Stimulated activated CD4-positive, alpha-beta T cell treated with anti-CD3 and anti-CD28 coated beads, Interleukin-15, amount 100 ng/mL, for 1 hour (primary cell): ENCODE data around the gene SCT.

Source experiments
- DNase-seq, 2 donors: peaks; one replicate each; pipeline ENCODE4 v3.0.0-alpha.2; 2020; ENCODE audit warnings: low read depth in 1 of 2, low spot score in 1 of 2

SCT gene

GRCh38 chr11:611001-611996, 15.7 kb downstream of the SCT start:
- DNase-seq, result no peak

DNA sequence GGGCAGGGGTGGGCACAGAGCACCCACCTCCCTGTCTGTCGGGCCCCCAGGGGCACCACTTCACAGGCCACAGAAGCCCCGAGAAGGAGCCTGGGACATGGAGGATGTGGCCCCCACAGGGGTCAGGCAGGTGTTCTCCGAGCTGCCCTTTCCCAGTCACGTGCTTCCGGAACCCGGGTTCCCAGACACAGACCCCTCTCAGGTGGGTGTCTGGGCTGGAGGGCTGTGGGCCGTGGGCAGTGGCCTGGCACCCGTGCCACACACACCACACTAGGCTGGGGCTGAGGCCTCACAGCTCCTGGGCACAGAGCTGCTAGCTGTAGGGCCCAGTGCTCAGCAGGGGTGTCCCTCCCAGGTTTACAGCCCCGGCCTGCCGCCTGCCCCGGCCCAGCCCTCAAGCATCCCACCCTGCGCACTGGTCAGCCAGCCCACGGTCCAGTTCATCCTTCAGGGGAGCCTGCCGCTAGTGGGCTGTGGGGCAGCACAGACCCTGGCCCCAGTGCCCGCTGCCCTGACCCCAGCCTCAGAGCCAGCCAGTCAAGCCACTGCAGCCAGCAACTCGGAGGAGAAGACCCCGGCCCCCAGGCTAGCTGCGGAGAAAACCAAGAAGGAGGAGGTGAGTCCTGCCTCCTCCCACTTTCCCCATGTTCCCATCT, 16.7 kb downstream of the SCT start:
- no peak for DNase-seq

DNA sequence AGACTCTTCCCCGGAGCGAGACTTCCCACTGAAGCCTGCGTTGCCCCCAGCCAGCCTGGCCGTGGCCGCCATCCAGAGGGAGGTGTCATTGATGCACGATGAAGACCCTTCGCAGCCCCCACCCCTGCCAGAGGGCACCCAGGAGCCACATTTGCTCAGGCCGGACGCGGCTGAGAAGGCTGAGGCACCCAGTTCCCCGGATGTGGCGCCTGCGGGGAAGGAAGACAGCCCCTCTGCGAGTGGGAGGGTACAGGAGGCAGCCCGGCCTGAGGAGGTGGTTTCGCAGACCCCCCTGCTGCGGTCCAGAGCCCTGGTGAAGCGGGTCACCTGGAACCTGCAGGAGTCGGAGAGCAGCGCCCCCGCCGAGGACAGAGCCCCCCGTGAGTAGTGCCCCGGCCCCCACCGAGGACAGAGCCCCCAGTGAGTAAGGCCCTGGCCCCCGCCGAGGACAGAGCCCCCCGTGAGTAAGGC, 17.6 kb downstream of the SCT start:
- no peak for DNase-seq

- DNase-seq, result no peak
These were observed 18.2 kb downstream of the SCT start for GRCh38 chr11:608791-609251.

GRCh38 chr11:607971-608659, 18.9 kb downstream of the SCT start:
- no peak for DNase-seq

DNA sequence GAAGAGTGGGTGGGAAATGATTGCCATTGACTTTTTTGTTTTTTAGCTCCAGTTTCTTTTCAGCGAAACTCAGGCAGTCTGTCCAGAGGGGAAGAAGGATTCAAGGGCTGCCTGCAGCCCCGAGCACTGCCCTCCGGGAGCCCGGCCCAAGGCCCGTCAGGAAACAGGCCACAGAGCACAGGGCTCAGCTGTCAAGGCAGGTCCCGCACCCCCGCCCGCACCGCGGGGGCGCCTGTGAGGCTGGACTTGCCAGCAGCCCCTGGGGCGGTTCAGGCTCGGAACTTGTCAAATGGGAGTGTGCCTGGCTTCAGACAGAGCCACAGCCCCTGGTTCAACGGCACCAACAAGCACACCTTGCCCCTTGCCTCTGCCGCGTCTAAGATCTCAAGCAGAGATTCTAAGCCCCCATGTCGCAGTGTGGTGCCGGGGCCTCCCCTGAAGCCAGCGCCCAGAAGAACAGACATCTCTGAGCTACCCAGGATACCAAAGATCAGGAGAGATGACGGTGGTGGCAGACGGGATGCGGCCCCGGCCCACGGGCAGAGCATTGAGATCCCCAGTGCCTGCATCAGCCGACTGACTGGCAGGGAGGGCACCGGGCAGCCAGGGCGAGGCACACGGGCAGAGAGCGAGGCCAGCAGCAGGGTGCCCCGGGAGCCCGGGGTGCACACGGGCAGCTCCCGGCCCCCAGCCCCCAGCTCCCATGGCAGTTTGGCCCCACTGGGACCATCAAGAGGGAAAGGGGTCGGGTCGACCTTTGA, 19.8 kb downstream of the SCT start:
- DNase-seq, result no peak

DNA sequence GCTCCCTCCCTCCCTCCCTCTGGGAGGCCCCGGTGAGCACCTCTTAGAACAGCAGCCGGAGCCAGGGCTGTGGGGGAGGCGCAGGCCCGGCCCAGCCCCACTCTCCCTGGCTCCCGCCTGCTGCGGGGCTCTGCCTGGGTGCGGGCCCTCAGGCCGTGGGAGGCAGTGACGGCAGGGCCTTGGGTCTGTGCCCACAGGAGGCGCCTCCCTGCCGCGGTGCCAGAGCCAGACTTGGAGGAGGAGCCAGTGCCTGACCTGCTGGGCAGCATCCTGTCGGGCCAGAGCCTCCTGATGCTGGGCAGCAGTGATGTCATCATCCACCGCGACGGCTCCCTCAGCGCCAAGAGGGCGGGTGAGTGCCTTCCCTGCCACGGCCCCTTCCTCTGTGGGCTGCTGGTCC, 20.7 kb downstream of the SCT start:
- no peak for DNase-seq

DNA sequence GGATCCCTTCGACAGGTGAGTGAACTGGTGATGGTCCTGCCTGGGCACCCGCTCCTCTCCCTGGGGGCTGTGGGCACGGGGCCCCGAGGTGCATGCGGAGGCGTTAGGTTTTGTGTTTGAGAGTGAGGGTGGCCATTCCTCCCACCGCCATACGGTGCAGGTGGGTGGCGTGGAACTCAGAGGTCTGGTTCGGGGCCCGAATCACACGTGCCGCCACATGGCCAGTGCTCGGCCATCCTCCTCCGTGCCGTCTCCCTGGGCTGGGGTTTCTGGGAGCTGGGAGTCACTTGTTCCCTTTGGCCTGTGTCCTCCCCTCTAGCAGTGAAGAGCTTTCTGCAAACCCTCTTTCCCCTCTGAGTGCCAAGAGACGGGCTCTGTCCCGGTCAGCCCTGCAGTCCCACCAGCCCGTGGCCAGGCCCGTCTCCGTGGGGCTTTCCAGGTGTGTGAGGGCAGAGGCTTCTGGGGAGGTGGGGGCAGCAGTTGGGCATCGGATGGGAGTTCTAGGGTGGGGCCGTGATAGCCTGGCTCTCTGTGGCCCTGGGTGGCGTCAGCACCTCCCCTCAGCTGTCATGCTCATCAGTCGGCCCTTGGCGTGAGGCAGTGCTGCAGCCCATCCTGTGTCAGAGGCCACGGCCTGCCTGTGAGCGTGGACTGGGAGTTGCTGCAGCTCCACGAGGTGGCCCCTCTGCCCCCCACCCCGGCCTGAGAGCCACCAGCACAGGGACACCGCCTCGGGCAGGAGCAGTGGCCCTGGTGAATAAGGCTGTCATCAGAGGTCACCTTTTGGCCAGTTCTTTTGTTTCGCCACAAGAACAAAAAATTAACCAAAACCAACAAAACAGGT, 21.5 kb downstream of the SCT start:
- DNase-seq, result no peak

- DNase-seq, result no peak
These were observed 23.8 kb downstream of the SCT start for GRCh38 chr11:603154-603553.

DNA sequence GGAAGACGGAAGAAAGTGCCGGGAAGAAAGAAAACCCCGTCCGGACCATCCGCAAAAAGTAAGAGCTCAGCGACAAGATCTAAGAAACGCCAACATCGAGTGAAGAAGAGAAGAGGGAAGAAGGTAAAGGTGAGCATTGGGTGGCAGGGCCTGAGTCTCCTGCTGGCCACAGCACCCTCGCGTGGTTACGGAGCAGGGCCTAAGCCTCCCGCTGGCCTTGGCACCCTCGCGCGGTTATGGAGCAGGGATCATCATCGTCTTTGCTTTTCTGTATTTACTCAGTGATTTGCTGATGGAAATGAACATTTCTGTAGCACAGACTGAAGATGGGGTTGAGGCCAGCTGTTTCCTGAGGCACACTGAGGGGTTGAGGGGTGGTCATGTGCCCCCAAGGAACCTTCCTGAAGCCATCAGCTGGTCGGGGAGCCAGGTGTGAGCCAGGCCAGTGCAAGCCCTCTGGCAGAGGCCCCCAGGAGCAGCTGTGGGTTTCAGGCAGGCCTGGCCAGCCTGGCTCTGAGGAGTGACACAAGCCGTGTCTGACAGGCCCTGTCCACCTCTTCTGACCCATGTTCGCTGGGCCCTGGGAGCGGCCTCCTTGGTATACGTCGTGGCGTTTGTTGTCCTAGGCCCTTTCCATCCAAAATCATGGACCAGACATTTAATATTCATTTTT, 25.3 kb downstream of the SCT start:
- DNase-seq, result no peak

DNA sequence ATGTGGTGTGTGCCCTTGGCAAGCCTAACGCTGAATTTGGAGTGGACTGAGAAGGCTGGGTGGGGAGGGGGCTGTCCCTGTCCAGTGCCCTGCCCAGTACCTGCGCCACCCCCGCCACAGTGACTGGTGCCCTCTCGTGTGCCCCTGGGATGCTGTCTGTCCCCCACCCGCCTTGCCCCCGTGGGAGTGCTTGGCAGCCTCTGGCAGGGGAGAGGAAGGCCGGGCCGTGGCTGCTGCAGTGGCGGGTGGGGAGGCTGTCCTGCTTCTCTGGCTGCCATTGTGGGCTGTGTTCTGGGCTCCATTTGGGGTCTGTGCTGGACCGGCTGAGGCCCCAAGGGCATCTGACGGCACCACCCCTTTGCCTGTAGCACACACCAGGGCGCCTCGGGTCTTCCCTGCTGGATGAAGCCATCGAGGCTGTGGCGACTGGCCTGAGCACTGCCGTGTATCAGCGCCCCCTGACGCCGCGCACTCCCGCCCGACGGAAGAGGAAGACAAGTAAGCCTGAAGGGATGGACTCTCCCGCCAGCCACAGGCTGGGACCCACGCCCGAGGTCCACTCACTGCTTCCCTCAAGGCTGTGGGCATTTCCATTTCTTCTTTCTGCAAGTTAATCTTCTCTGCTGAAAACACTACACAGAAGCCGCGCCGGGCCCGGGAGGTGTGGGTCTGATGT, 28.8 kb downstream of the SCT start:
- no peak for DNase-seq

GRCh38 chr11:597166-597725, 29.7 kb downstream of the SCT start:
- no peak for DNase-seq

- DNase-seq, result no peak
These were observed 30.6 kb downstream of the SCT start for GRCh38 chr11:596374-596773.

DNA sequence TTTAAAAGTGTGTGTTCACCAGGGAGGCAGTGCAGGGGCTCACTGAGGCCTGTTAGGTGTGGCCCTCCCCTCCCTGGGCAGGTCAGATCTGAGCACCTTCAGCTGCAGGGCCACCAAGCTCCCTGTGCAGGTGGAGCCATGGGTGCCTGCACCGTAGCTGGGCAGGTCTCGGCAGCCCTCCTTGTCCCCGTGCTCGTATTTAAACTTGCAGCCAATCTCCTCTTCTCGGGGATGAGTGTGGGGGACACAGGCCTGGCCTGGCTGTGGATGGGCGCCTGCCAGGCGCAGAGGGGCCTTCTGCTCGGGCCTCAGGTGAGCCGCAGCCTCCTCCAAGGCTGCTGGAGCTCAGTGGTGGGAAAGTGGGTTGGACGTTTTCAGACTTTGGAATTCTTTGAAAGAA, 31.6 kb downstream of the SCT start:
- DNase-seq, result no peak

GRCh38 chr11:593347-593746, 33.6 kb downstream of the SCT start:
- DNase-seq, result no peak

- no peak for DNase-seq
These were observed 34.1 kb downstream of the SCT start for GRCh38 chr11:592918-593317.

- no peak for DNase-seq
These were observed 34.5 kb downstream of the SCT start for GRCh38 chr11:592501-592900.

GRCh38 chr11:590997-591396, 36.0 kb downstream of the SCT start:
- DNase-seq, result no peak

GRCh38 chr11:589798-590197, 37.2 kb downstream of the SCT start:
- DNase-seq, result no peak
